Panc1 (cell line): ENCODE data around the gene ST3GAL5. TPM values are rescaled to one million over a fixed set of nuclear protein-coding genes. Genes with fewer than 3 reads are reported as not detected.

ENCODE experiments used
- ATAC-seq: fragments of 200-7000 bp; cut with Tn5 transposase; 2 replicates; pipeline ENCODE4 v1.9.1; 2020; ENCODE audit warnings: mild to moderate bottlenecking, moderate library complexity
- BruUV-seq: library from RNA; stranded (reverse); fragments of 400-500 nt; replicated peaks from 2 replicates; lab custom pipeline; 2021; lab: Mats Ljungman, UMichigan
- CTCF ChIA-PET: fragments of 300-600 bp; sonication (Branson Sonifier 250); formaldehyde crosslinking; loops from one replicate; lab custom pipeline; 2022; ENCODE audit warnings: antibody characterized with exemption; lab: Charles Lee
- POLR2A ChIA-PET: fragments of 300-600 bp; sonication (Branson Sonifier 250); formaldehyde crosslinking; loops from one replicate; lab custom pipeline; 2022; ENCODE audit warnings: antibody characterized with exemption; lab: Charles Lee
- DNase-seq: peaks from one replicate; pipeline ENCODE4 v3.0.0-alpha.2; 2010; ENCODE audit warnings: low read depth, low spot score
- H3K27ac ChIP-seq: 2 replicates; pipeline ENCODE4 v1.5.1; 2011; ENCODE audit warnings: mild to moderate bottlenecking, low read length, inconsistent platforms
- H3K27me3 ChIP-seq: fragments of 200-500 bp; sonication (Bioruptor generic); 2 replicates; pipeline ENCODE4 v1.6.0; 2014; ENCODE audit warnings: low read length, inconsistent platforms; ENCODE audit not compliant: control insufficient read depth, insufficient read depth
- H3K36me3 ChIP-seq: fragments of 200-500 bp; sonication (Bioruptor generic); 2 replicates; pipeline ENCODE4 v1.5.1; 2014; ENCODE audit warnings: inconsistent platforms, mild to moderate bottlenecking, low read length, moderate library complexity; ENCODE audit not compliant: control insufficient read depth, insufficient read depth
- H3K4me1 ChIP-seq: 2 replicates; pipeline ENCODE4 v1.5.1; 2011; ENCODE audit warnings: inconsistent platforms, mild to moderate bottlenecking, low read length, moderate library complexity; ENCODE audit not compliant: control insufficient read depth, insufficient read depth
- H3K4me3 ChIP-seq, 2 experiments: 2 replicates each; pipeline ENCODE4 v1.5.1; 2011 to 2012; ENCODE audit warnings: low read depth in 2 of 2, low read length in 2 of 2, mild to moderate bottlenecking in 2 of 2, inconsistent platforms in 1 of 2, moderate library complexity in 1 of 2
- H3K9me3 ChIP-seq: fragments of 200-500 bp; sonication (Bioruptor generic); 2 replicates; pipeline ENCODE4 v1.5.1; 2014; ENCODE audit warnings: low read depth, mild to moderate bottlenecking, inconsistent platforms, low read length, moderate library complexity; ENCODE audit not compliant: control insufficient read depth, insufficient read depth
- POLR2AphosphoS5 ChIP-seq: IDR thresholded peaks from 2 replicates; pipeline ENCODE4 v1.6.1; 2012; ENCODE audit warnings: mild to moderate bottlenecking, low read depth, low read length, moderate library complexity
- SIN3A ChIP-seq: IDR thresholded peaks from 2 replicates; pipeline ENCODE4 v1.6.1; 2012; ENCODE audit warnings: low read depth, mild to moderate bottlenecking, low read length, moderate library complexity, borderline replicate concordance; ENCODE audit not compliant: insufficient read depth
- TCF7L2 ChIP-seq: IDR thresholded peaks from 2 replicates; pipeline ENCODE4 v1.6.1; 2011; ENCODE audit warnings: mild to moderate bottlenecking, low read depth, low read length, inconsistent platforms
- in situ Hi-C: cut with HindIII; loops from 2 replicates; pipeline ENCODE4 v1.10.0; 2016; ENCODE audit warnings: low sequenced_read_pairs, low pct_unique_long_range_greater_than_20kb
- intact Hi-C: fragments of 100-400 bp; cut with micrococcal nuclease; formaldehyde crosslinking; loops from one replicate; pipeline ENCODE4 v1.10.0; 2022; ENCODE audit not compliant: unreplicated experiment
- total RNA-seq: library from RNA; stranded (reverse); gene quantifications from one replicate; pipeline ENCODE4 v1.2.1, GENCODE V29; 2021; ENCODE audit not compliant: unreplicated experiment
- TF ChIP-seq, protein P1 (sequence below), 2 experiments: IDR thresholded peaks; 2 replicates each; pipeline ENCODE4 v1.6.1; 2011 to 2012; ENCODE audit warnings: low read depth in 2 of 2, control low read depth in 1 of 2, low read length in 1 of 2, mild to moderate bottlenecking in 1 of 2, moderate library complexity in 1 of 2; ENCODE audit not compliant: insufficient read depth in 1 of 2
- TF ChIP-seq, protein P2 (sequence below): fragments of 450-650 bp; IDR thresholded peaks from 2 replicates; pipeline ENCODE4 v1.5.1; 2017; ENCODE audit warnings: mild to moderate bottlenecking

Gene ST3GAL5
- total RNA-seq, 1 experiment from 2014 or later = 5.0 TPM

DNA sequence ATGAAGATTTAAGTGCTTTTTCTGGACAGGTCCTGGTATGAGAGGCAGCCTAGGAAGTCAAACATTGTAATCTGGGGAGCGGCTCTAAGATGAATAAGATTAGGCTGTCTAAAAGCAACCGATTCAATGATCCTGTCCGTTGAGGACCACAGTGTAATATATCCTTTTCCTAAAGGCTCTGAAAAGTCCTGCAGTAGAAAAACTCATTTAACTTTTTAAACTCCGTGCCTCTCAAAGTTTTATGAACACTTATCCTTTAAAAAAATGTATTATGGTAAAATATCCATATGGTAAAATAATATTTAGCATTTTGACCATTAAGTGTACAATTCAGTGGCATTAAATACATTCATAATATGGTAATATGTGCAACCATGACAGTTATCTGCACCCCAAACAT, 95.2 kb downstream of the ST3GAL5 start:
- Histone ChIP-seq H3K27ac (peak overlapping the region; percentile 19; the same call in 1 of the 2 replicates), H3K27me3 (no peaks in the 10 kb centered on the region), H3K4me3 (no peak overlapping the region), H3K9me3 (no peaks in the 10 kb centered on the region), H3K36me3 (no peaks in the 10 kb centered on the region), H3K4me1 (peaks cover 17% of the 10 kb centered on the region)
- POLR2A ChIA-PET = interaction anchor here (0.5 kb wide), 1 partner anchor 51 kb away, joined by 4 read pairs; no protein-coding TSS in a partner anchor
- ATAC-seq = no peak
- intact Hi-C loops = no loop called here
- DNase-seq = no peak
- CTCF ChIA-PET = no interaction called here
- in situ Hi-C loops = no loop called here
- TF ChIP-seq, protein P1, sequence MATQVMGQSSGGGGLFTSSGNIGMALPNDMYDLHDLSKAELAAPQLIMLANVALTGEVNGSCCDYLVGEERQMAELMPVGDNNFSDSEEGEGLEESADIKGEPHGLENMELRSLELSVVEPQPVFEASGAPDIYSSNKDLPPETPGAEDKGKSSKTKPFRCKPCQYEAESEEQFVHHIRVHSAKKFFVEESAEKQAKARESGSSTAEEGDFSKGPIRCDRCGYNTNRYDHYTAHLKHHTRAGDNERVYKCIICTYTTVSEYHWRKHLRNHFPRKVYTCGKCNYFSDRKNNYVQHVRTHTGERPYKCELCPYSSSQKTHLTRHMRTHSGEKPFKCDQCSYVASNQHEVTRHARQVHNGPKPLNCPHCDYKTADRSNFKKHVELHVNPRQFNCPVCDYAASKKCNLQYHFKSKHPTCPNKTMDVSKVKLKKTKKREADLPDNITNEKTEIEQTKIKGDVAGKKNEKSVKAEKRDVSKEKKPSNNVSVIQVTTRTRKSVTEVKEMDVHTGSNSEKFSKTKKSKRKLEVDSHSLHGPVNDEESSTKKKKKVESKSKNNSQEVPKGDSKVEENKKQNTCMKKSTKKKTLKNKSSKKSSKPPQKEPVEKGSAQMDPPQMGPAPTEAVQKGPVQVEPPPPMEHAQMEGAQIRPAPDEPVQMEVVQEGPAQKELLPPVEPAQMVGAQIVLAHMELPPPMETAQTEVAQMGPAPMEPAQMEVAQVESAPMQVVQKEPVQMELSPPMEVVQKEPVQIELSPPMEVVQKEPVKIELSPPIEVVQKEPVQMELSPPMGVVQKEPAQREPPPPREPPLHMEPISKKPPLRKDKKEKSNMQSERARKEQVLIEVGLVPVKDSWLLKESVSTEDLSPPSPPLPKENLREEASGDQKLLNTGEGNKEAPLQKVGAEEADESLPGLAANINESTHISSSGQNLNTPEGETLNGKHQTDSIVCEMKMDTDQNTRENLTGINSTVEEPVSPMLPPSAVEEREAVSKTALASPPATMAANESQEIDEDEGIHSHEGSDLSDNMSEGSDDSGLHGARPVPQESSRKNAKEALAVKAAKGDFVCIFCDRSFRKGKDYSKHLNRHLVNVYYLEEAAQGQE (IDR thresholded peaks at IDR 0.05; ENCODE audit: insufficient read depth in 1 of 2, low read depth in 2 of 2, low read length in 1 of 2) = no peak
- TF ChIP-seq, protein P2, sequence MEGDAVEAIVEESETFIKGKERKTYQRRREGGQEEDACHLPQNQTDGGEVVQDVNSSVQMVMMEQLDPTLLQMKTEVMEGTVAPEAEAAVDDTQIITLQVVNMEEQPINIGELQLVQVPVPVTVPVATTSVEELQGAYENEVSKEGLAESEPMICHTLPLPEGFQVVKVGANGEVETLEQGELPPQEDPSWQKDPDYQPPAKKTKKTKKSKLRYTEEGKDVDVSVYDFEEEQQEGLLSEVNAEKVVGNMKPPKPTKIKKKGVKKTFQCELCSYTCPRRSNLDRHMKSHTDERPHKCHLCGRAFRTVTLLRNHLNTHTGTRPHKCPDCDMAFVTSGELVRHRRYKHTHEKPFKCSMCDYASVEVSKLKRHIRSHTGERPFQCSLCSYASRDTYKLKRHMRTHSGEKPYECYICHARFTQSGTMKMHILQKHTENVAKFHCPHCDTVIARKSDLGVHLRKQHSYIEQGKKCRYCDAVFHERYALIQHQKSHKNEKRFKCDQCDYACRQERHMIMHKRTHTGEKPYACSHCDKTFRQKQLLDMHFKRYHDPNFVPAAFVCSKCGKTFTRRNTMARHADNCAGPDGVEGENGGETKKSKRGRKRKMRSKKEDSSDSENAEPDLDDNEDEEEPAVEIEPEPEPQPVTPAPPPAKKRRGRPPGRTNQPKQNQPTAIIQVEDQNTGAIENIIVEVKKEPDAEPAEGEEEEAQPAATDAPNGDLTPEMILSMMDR = no peak
- TF ChIP-seq TCF7L2 = no peak
- TF ChIP-seq POLR2AphosphoS5 = no peak
- TF ChIP-seq SIN3A = no peak
- BruUV-seq = no TSS peak

DNA sequence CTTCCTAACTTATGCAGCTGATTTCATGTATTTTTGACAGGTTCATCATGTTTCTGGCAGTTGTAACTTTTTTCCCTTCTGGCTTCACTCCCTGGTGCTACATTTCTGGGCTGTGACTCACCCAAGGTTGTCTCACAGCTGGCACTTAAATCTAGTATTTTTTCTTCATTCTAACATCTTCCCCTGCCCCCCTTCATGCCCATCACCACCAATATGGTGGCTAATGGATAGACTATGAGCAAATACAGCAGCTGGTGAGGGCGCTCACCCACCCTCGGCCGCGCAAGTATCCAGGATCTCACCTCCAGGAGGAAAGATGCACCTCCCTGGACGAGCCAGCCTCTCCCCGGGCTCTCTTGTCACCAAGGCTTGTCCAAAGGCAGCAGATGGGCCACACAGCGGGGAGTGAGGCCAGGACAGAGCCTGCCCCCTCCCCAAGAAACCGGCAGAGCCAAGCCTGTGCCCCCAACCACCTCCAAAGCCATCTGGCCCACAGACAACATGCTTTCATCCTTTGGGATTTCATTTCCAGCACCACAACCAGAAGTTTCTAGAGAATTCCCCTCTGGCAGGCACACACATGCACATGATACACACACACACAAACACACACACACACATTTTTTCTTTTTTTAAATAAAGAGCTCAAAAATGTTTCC, 95.9 kb downstream of the ST3GAL5 start:
- TF ChIP-seq, protein P1 (IDR thresholded peaks at IDR 0.05; ENCODE audit: insufficient read depth in 1 of 2, low read depth in 2 of 2, low read length in 1 of 2) = no peak
- TF ChIP-seq, protein P2 = no peak
- TF ChIP-seq POLR2AphosphoS5 = no peak
- no peak for TF ChIP-seq SIN3A
- no peak for TF ChIP-seq TCF7L2
- intact Hi-C loops (no loop called here), in situ Hi-C loops (no loop called here)
- Histone ChIP-seq H3K36me3 (no peaks in the 10 kb centered on the region), H3K4me3 (no peak overlapping the region), H3K27ac (peak overlapping the region; percentile 48; the same call in 1 of the 2 replicates), H3K27me3 (no peaks in the 10 kb centered on the region), H3K4me1 (peaks cover 17% of the 10 kb centered on the region), H3K9me3 (no peaks in the 10 kb centered on the region)
- no peak for DNase-seq
- ChIA-PET CTCF (interaction anchor here (0.6 kb wide), 1 partner anchor 43 kb away, joined by 5 read pairs; no protein-coding TSS in a partner anchor), POLR2A (interaction anchor here (0.5 to 0.6 kb wide), 2 partner anchors 50 to 89 kb away, joined by 3 to 4 read pairs; no protein-coding TSS in a partner anchor)
- BruUV-seq = no TSS peak
- ATAC-seq = 0 out of 2 replicates have a peak, but pooled peaks have one; percentile 27
